HEK293 (cell line): ENCODE measurements around the gene EBF4.
A peak's percentile ranks its signal among the peaks of the same experiment; 100 is the strongest.

Experiments
- CTCF ChIA-PET: fragments of 350-600 bp; formaldehyde crosslinking; extraction: SDS; loops from one replicate; lab custom pipeline; 2021; ENCODE audit warnings: antibody characterized with exemption; lab: Yijun Ruan, JAX
- POLR2A ChIA-PET: fragments of 300-600 bp; formaldehyde crosslinking; extraction: SDS; loops from one replicate; lab custom pipeline; 2020; ENCODE audit warnings: antibody characterized with exemption, inconsistent platforms; lab: Yijun Ruan, JAX
- H3K27ac ChIP-seq: fragments of 200-500 bp; sonication (Bioruptor generic); 2 replicates; pipeline ENCODE4 v1.5.1; 2014; ENCODE audit warnings: low read depth, low read length, control low read depth, inconsistent platforms; ENCODE audit errors: extremely low read depth
- H3K36me3 ChIP-seq, 2 experiments: fragments of 200-500 bp in 1 of 2; sonication (Bioruptor generic) in 1 of 2; 1 replicate in 1 of 2; 2 replicates in 1 of 2; pipeline ENCODE4 v1.5.1; 2014 to 2017; ENCODE audit warnings: inconsistent platforms in 2 of 2, low read length in 2 of 2; ENCODE audit not compliant: control insufficient read depth in 2 of 2, insufficient read depth in 1 of 2
- H3K4me1 ChIP-seq: fragments of 200-500 bp; sonication (Bioruptor generic); 2 replicates; pipeline ENCODE4 v1.5.1; 2014; ENCODE audit warnings: mild to moderate bottlenecking, low read length, inconsistent platforms; ENCODE audit not compliant: control insufficient read depth, insufficient read depth
- H3K4me3 ChIP-seq: 2 replicates; pipeline ENCODE4 v1.5.1; 2011; ENCODE audit warnings: low read depth, mild to moderate bottlenecking, control low read depth, low read length, moderate library complexity
- H3K9me3 ChIP-seq: fragments of 200-500 bp; sonication (Bioruptor generic); 2 replicates; pipeline ENCODE4 v1.5.1; 2014; ENCODE audit warnings: low read depth, low read length, inconsistent platforms; ENCODE audit not compliant: control insufficient read depth, insufficient read depth
- EGR2 ChIP-seq: fragments of 450-650 bp; formaldehyde crosslinking; IDR thresholded peaks from 2 replicates; pipeline ENCODE4 v1.5.1; 2016; ENCODE audit warnings: low read depth, missing biosample characterization, missing genetic modification characterization
- SP7 ChIP-seq: fragments of 450-650 bp; formaldehyde crosslinking; IDR thresholded peaks from 2 replicates; pipeline ENCODE4 v1.5.1; 2016; ENCODE audit warnings: missing biosample characterization, missing genetic modification characterization
- ZBTB48 ChIP-seq: fragments of 450-650 bp; formaldehyde crosslinking; IDR thresholded peaks from 2 replicates; pipeline ENCODE4 v1.5.1; 2016; ENCODE audit warnings: missing biosample characterization, missing genetic modification characterization
- ZFHX2 ChIP-seq: fragments of 450-650 bp; formaldehyde crosslinking; conservative IDR thresholded peaks from 2 replicates; pipeline ENCODE4 v1.5.1; 2016; ENCODE audit warnings: missing biosample characterization, missing genetic modification characterization
- ZNF132 ChIP-seq: fragments of 450-650 bp; formaldehyde crosslinking; IDR thresholded peaks from 2 replicates; pipeline ENCODE4 v1.5.1; 2017; ENCODE audit warnings: missing biosample characterization, missing genetic modification characterization, borderline replicate concordance
- ZNF24 ChIP-seq: fragments of 450-650 bp; formaldehyde crosslinking; IDR thresholded peaks from 2 replicates; pipeline ENCODE4 v1.5.1; 2016; ENCODE audit warnings: missing biosample characterization, missing genetic modification characterization
- ZNF302 ChIP-seq: fragments of 450-650 bp; formaldehyde crosslinking; IDR thresholded peaks from 2 replicates; pipeline ENCODE4 v1.5.1; 2016; ENCODE audit warnings: missing biosample characterization, missing genetic modification characterization, low read depth
- ZNF341 ChIP-seq: fragments of 450-650 bp; formaldehyde crosslinking; IDR thresholded peaks from 2 replicates; pipeline ENCODE4; 2016; ENCODE audit warnings: low read depth, missing biosample characterization, missing genetic modification characterization
- ZNF747 ChIP-seq: fragments of 450-650 bp; formaldehyde crosslinking; IDR thresholded peaks from 2 replicates; pipeline ENCODE4 v1.5.1; 2016; ENCODE audit warnings: missing biosample characterization, missing genetic modification characterization
- TF ChIP-seq, protein P1 (sequence below): fragments of 450-650 bp; formaldehyde crosslinking; conservative IDR thresholded peaks from 2 replicates; pipeline ENCODE4 v1.5.1; 2016; ENCODE audit warnings: low read depth, missing biosample characterization, missing genetic modification characterization
- TF ChIP-seq, protein P2 (sequence below): fragments of 450-650 bp; formaldehyde crosslinking; IDR thresholded peaks from 2 replicates; pipeline ENCODE4 v1.5.1; 2016; ENCODE audit warnings: missing biosample characterization, missing genetic modification characterization

Gene EBF4

DNA sequence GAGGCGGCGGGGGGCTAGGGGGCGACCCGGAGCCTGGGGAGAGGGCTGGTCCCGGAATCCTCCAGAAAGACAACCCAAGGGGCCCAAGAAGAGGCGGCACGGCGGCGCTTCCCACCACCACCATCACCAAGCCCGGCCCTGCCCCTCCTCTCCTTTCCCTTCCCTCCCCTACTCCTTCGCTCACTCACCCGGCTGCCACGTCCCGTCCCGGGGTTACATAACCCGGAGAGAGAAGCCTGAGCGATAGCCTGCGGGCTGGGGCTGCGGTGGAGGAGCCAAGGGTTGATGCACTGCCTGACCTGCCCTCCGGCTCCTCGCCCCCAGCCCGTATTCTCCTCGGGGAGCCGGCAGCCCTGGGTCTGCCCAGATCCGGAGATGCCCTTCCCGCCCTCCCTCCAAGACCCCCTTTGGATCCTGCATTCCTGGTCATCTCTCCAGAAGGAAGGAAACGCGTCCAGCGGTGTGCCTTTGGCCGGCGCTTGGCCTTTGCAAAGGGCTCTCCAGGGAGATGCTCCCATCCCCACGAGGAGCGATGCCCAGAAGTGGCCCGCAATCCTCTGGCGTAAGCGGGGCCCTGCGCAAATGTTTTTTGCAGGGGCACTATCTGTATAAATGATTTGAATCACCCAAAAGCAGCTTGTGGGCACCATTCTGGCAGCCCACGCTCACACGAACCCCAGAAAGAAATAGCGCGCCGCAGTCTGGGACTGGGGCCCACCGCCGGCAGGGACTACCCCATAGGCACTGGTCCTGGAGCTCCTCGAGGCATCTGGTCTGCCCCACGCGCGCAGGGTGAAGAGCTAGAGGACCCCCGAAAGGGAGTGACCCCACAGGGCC is 112.5 kb downstream of the EBF4 start (continued):
- TF ChIP-seq, protein P1, sequence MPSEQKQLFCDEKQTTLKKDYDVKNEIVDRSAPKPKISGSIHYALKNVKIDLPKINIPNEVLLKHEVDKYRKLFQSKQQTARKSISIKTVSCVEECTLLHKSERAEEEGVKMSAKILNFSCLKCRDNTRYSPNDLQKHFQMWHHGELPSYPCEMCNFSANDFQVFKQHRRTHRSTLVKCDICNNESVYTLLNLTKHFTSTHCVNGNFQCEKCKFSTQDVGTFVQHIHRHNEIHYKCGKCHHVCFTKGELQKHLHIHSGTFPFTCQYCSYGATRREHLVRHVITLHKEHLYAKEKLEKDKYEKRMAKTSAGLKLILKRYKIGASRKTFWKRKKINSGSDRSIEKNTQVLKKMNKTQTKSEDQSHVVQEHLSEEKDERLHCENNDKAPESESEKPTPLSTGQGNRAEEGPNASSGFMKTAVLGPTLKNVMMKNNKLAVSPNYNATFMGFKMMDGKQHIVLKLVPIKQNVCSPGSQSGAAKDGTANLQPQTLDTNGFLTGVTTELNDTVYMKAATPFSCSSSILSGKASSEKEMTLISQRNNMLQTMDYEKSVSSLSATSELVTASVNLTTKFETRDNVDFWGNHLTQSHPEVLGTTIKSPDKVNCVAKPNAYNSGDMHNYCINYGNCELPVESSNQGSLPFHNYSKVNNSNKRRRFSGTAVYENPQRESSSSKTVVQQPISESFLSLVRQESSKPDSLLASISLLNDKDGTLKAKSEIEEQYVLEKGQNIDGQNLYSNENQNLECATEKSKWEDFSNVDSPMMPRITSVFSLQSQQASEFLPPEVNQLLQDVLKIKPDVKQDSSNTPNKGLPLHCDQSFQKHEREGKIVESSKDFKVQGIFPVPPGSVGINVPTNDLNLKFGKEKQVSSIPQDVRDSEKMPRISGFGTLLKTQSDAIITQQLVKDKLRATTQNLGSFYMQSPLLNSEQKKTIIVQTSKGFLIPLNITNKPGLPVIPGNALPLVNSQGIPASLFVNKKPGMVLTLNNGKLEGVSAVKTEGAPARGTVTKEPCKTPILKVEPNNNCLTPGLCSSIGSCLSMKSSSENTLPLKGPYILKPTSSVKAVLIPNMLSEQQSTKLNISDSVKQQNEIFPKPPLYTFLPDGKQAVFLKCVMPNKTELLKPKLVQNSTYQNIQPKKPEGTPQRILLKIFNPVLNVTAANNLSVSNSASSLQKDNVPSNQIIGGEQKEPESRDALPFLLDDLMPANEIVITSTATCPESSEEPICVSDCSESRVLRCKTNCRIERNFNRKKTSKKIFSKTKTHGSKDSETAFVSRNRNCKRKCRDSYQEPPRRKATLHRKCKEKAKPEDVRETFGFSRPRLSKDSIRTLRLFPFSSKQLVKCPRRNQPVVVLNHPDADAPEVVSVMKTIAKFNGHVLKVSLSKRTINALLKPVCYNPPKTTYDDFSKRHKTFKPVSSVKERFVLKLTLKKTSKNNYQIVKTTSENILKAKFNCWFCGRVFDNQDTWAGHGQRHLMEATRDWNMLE (tag by site-specific recombination): no peak
- no peak for TF ChIP-seq ZBTB48
- TF ChIP-seq, all 188 proteins: peak for 0

DNA sequence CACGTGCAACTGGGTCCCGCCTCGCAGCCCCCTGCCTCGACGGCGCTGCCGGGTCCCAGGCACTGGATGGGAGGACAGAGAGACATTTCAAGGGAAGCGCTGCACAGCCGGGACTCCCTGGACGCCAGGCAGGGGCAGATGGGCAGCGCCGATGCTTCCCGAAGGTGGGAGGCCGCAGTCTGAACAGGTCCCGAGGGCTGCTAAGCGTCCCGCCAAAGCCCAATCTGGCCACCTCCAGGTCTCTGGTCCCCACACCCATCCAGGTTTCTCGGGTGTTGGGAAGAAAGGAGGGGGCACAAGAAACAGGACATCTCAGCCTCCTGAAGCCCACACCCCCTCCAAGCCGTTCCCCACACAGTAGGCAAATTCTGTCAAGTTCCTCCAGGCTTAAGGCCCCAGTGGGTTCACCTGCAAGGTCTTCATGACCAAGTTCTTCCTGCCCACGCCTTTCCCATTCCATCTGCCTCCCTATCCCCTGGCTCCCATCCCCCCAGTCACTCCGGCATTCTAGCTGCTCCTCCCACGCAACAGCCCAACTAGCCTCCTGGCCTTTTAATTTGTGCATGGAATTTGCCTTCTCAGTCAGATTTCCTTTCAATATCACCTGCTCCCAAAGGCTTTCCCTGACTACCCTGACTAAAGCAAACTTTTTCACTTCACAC is 113.2 kb downstream of the EBF4 start:
- ChIA-PET CTCF (interaction anchor here (0.5 to 1.2 kb wide), 4 partner anchors 53 to 376 kb away, joined by 3 to 4 read pairs (median 3); no protein-coding TSS in a partner anchor), POLR2A (no interaction called here)
- Histone ChIP-seq H3K9me3 (no peaks in the 10 kb centered on the region), H3K4me1 (no peaks in the 10 kb centered on the region), H3K36me3 (no peaks in the 10 kb centered on the region), H3K27ac (no peak overlapping the region), H3K4me3 (no peak overlapping the region)
- TF ChIP-seq SP7 (tag by site-specific recombination) (no peak), ZNF341 (tag by site-specific recombination) (peak; percentile 37), EGR2 (tag by site-specific recombination) (peak; percentile 97), ZFHX2 (peak; percentile 93)
- TF ChIP-seq, protein P2, sequence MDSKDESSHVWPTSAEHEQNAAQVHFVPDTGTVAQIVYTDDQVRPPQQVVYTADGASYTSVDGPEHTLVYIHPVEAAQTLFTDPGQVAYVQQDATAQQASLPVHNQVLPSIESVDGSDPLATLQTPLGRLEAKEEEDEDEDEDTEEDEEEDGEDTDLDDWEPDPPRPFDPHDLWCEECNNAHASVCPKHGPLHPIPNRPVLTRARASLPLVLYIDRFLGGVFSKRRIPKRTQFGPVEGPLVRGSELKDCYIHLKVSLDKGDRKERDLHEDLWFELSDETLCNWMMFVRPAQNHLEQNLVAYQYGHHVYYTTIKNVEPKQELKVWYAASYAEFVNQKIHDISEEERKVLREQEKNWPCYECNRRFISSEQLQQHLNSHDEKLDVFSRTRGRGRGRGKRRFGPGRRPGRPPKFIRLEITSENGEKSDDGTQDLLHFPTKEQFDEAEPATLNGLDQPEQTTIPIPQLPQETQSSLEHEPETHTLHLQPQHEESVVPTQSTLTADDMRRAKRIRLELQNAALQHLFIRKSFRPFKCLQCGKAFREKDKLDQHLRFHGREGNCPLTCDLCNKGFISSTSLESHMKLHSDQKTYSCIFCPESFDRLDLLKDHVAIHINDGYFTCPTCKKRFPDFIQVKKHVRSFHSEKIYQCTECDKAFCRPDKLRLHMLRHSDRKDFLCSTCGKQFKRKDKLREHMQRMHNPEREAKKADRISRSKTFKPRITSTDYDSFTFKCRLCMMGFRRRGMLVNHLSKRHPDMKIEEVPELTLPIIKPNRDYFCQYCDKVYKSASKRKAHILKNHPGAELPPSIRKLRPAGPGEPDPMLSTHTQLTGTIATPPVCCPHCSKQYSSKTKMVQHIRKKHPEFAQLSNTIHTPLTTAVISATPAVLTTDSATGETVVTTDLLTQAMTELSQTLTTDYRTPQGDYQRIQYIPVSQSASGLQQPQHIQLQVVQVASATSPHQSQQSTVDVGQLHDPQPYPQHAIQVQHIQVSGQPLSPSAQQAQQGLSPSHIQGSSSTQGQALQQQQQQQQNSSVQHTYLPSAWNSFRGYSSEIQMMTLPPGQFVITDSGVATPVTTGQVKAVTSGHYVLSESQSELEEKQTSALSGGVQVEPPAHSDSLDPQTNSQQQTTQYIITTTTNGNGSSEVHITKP (tag by site-specific recombination): no peak

DNA sequence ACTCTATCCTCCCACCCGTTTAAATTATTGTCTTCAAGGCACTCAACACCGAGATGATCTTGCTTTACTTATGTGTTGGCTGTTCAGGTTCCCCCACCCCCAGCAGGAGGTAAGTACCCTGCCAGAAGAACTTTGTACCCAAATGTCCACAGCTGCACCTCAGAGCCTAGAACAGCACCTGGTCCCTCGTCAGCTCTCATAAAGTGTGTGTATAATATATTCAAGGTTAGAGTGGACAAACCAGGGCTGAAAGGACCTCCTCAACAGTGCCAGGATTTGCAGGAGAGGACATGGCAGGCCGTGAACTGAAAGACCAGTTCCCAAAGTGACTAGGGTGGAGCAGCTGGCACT is 113.7 kb downstream of the EBF4 start:
- ChIA-PET CTCF (interaction anchor here (0.6 to 1.2 kb wide), 3 partner anchors 54 to 358 kb away, joined by 3 to 4 read pairs (median 3); no protein-coding TSS in a partner anchor), POLR2A (no interaction called here)
- H3K4me3 ChIP-seq: no peak overlapping the region
- H3K36me3 ChIP-seq: no peaks in the 10 kb centered on the region
- H3K9me3 ChIP-seq: no peaks in the 10 kb centered on the region
- H3K4me1 ChIP-seq: no peaks in the 10 kb centered on the region
- TF ChIP-seq ZNF302 (tag by site-specific recombination) (no peak), ZNF747 (tag by site-specific recombination) (no peak), ZNF24 (tag by site-specific recombination) (no peak), ZNF132 (tag by site-specific recombination) (no peak)
- H3K27ac ChIP-seq: no peak overlapping the region
